ENCODE measurements around the gene SLC29A3. TPM values are rescaled to one million over a fixed set of nuclear protein-coding genes. Genes with fewer than 3 reads are reported as not detected.

Gene SLC29A3
- total and polyA plus RNA-seq, 2 of the 8 experiments (the other 6 are each of a cell fraction or from before 2014, with no cell fraction given), result 14.0 to 24.6 TPM

DNA sequence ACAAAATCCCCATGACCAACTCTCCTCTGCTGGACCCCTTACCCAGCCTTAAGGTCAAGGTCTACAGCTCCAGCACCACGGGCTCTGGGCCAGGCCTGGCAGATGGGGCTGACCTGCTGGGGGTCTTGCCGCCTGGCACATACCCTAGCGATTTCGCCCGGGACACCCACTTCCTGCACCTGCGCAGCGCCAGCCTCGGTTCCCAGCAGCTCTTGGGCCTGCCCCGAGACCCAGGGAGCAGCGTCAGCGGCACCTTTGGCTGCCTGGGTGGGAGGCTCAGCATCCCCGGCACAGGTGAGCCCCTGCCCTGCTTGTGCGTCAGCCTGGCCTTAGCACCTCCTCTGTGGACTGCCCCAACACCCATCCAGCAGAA is 27.5 kb upstream of the SLC29A3 start:
- WGBS, 2 experiments (ENCODE audit: extremely low coverage in 1 of 2, insufficient coverage in 1 of 2, insufficient read length in 1 of 2, insufficient replicate concordance in 2 of 2, low coverage in 1 of 2, low lambda C conversion rate in 2 of 2, missing lambda C conversion rate in 1 of 2), result 95% methylated on average over 12 of the region's 13 CpGs; no CpG with 5 or more reads in 1 of the 2 experiments
- no peaks in the 10 kb centered on the region for H3K23me2 ChIP-seq (ENCODE audit: low read depth, low read length)
- CTCF ChIA-PET (ENCODE audit: partially characterized antibody), result interaction anchor here (0.9 to 5.3 kb wide), 5 partner anchors 11 to 388 kb away, joined by 4 to 35 read pairs (median 7); no protein-coding TSS in a partner anchor
- H3K9me3 ChIP-seq (ENCODE audit: insufficient read depth in 2 of 2, low read depth in 1 of 2, low read length in 1 of 2), result no peaks in the 10 kb centered on the region
- H4K91ac ChIP-seq (replicated peaks; ENCODE audit: insufficient read length, low read length), result no peak overlapping the region
- no peak overlapping the region for H4K8ac ChIP-seq (ENCODE audit: extremely low read depth, insufficient read depth, low read length)
- H2AK5ac ChIP-seq (ENCODE audit: low read depth, low read length), result no peak overlapping the region
- H3K14ac ChIP-seq (ENCODE audit: insufficient read length), result no peak overlapping the region
- no peak overlapping the region for H2BK5ac ChIP-seq (ENCODE audit: low read depth, low read length)
- H3K27me3 ChIP-seq (replicated peaks in 1 of 4; ENCODE audit: control insufficient read depth in 3 of 4, extremely low read depth in 1 of 4, insufficient read depth in 3 of 4, low read length in 3 of 4), result no peaks in the 10 kb centered on the region
- H3K23ac ChIP-seq (ENCODE audit: insufficient read length), result no peak overlapping the region
- no peak overlapping the region for H4K5ac ChIP-seq (ENCODE audit: insufficient read length, low read depth, low read length)
- peaks cover 3 to 8% of the 10 kb centered on the region in 2 experiments for H4K20me1 ChIP-seq (replicated peaks in 1 of 2; ENCODE audit: control insufficient read depth in 1 of 2, insufficient read depth in 2 of 2, low read length in 2 of 2)
- H3K4me3 ChIP-seq (ENCODE audit: extremely low read depth in 1 of 4, insufficient read depth in 2 of 4, low read depth in 3 of 4, low read length in 4 of 4), result no peak overlapping the region
- H3K79me2 ChIP-seq (ENCODE audit: control insufficient read depth in 1 of 2, insufficient read depth in 2 of 2, low read length in 2 of 2), result no peaks in the 10 kb centered on the region
- no peak overlapping the region for H2BK15ac ChIP-seq (ENCODE audit: low read length)
- DNase-seq (ENCODE audit: low read depth in 1 of 2, low spot score in 2 of 2) (no peak), FAIRE-seq (no peak)
- H3K4ac ChIP-seq (replicated peaks; ENCODE audit: insufficient read length, low read depth, low read length), result no peak overlapping the region
- no peak overlapping the region for H2BK120ac ChIP-seq (replicated peaks; ENCODE audit: low read depth, low read length)
- POLR2A ChIA-PET (ENCODE audit: partially characterized antibody), result interaction anchor here (1.0 kb wide), 2 partner anchors 11 to 246 kb away, joined by 3 read pairs; no protein-coding TSS in a partner anchor
- H2BK12ac ChIP-seq (ENCODE audit: low read depth, low read length), result no peak overlapping the region
- H3K18ac ChIP-seq (ENCODE audit: extremely low read depth, low read length), result no peak overlapping the region
- no peak overlapping the region for H2BK20ac ChIP-seq (ENCODE audit: low read length)
- H2AFZ ChIP-seq (ENCODE audit: low read length), result no peak overlapping the region
- H3K56ac ChIP-seq (replicated peaks; ENCODE audit: insufficient read length, low read depth, low read length), result no peak overlapping the region
- TF ChIP-seq POLR2AphosphoS5 (IDR thresholded peaks at IDR 0.05; ENCODE audit: low read depth, low read length), result no peak
- no peak for TF ChIP-seq PHF8 (conservative IDR thresholded peaks at IDR 0.05; ENCODE audit: low read depth, low read length)
- TF ChIP-seq TCF12 (IDR thresholded peaks at IDR 0.05; ENCODE audit: low read depth, low read length), result no peak
- TF ChIP-seq CHD1 (IDR thresholded peaks at IDR 0.05; ENCODE audit: low read depth, low read length), result no peak
- TF ChIP-seq CBX5 (IDR thresholded peaks at IDR 0.05; ENCODE audit: low read depth, low read length), result no peak
- TF ChIP-seq EGR1 (IDR thresholded peaks at IDR 0.05; ENCODE audit: borderline replicate concordance, low read depth, low read length), result no peak
- TF ChIP-seq JUND (IDR thresholded peaks at IDR 0.05; ENCODE audit: low read length), result no peak
- no peak for TF ChIP-seq BACH1 (IDR thresholded peaks at IDR 0.05; ENCODE audit: low read length)
- no peak for TF ChIP-seq CREB1 (IDR thresholded peaks at IDR 0.05)
- H3K79me1 ChIP-seq (ENCODE audit: low read depth, low read length), result no peaks in the 10 kb centered on the region
- no peak overlapping the region for H3K27ac ChIP-seq (ENCODE audit: low read depth, low read length)
- no peaks in the 10 kb centered on the region for H3K4me1 ChIP-seq (replicated peaks in 1 of 4; ENCODE audit: control insufficient read depth in 3 of 4, insufficient read depth in 4 of 4, low read length in 3 of 4)
- no peak overlapping the region for H3K4me2 ChIP-seq (ENCODE audit: insufficient read depth in 1 of 2, low read depth in 2 of 2, low read length in 2 of 2)
- H3K36me3 ChIP-seq (ENCODE audit: control insufficient read depth in 2 of 4, insufficient read depth in 4 of 4, low read length in 3 of 4), result peaks cover 9 to 50% (median 33%) of the 10 kb centered on the region in 4 experiments; a peak in 7 of 8 replicates
- H3K9ac ChIP-seq (replicated peaks in 1 of 4; ENCODE audit: extremely low read depth in 1 of 4, low read depth in 3 of 4, low read length in 3 of 4), result no peak overlapping the region

Data from H1 (cell line).